IMR-90 (cell line): ENCODE data around the gene PLRG1. TPM values are rescaled to one million over a fixed set of nuclear protein-coding genes. Genes with fewer than 3 reads are reported as not detected.

Experiments used
- ATAC-seq: fragments of 200-7000 bp; cut with Tn5 transposase; 2 replicates; pipeline ENCODE4 v1.9.1; 2020; ENCODE audit warnings: low read depth, mild to moderate bottlenecking, moderate library complexity
- BruUV-seq: library from RNA; stranded (reverse); fragments of 400-500 nt; replicated peaks from 2 replicates; lab custom pipeline; 2021; lab: Mats Ljungman, UMichigan
- CTCF ChIA-PET: fragments of 300-600 bp; formaldehyde crosslinking; extraction: SDS; loops from one replicate; lab custom pipeline; 2021; ENCODE audit warnings: antibody characterized with exemption; lab: Yijun Ruan, JAX
- POLR2A ChIA-PET: fragments of 300-600 bp; sonication (Branson Sonifier 250); formaldehyde crosslinking; loops from one replicate; lab custom pipeline; 2022; ENCODE audit warnings: antibody characterized with exemption; ENCODE audit not compliant: unreplicated experiment; lab: Charles Lee
- DNase-seq: peaks from one replicate; pipeline ENCODE4 v3.0.0; 2013
- H2AFZ ChIP-seq: replicated peaks from 2 replicates; pipeline ENCODE3; 2013; ENCODE audit warnings: low read length, mild to moderate bottlenecking; ENCODE audit not compliant: poor library complexity
- H2AK5ac ChIP-seq: 2 replicates; pipeline ENCODE4 v1.6.1; 2013; ENCODE audit warnings: low read depth, low read length, inconsistent platforms
- H2AK9ac ChIP-seq: replicated peaks from 2 replicates; pipeline ENCODE3; 2013; ENCODE audit warnings: mild to moderate bottlenecking, low read depth, low read length, moderate library complexity; ENCODE audit not compliant: poor library complexity
- H2BK120ac ChIP-seq: 2 replicates; pipeline ENCODE4 v1.6.1; 2013; ENCODE audit warnings: low read depth, low read length, inconsistent platforms
- H2BK15ac ChIP-seq: 3 replicates; pipeline ENCODE4 v1.6.1; 2013; ENCODE audit warnings: low read depth, low read length, inconsistent platforms
- H2BK20ac ChIP-seq: 2 replicates; pipeline ENCODE4 v1.6.1; 2013; ENCODE audit warnings: low read depth, mild to moderate bottlenecking, inconsistent platforms, low read length, moderate library complexity
- H2BK5ac ChIP-seq: 2 replicates; pipeline ENCODE4 v1.6.1; 2013; ENCODE audit warnings: mild to moderate bottlenecking, low read depth, low read length, inconsistent platforms; ENCODE audit not compliant: poor library complexity, severe bottlenecking
- H3K14ac ChIP-seq: replicated peaks from 2 replicates; pipeline ENCODE4 v1.6.1; 2013; ENCODE audit warnings: low read depth, low read length, inconsistent platforms
- H3K18ac ChIP-seq: 2 replicates; pipeline ENCODE4 v1.6.1; 2013; ENCODE audit warnings: low read depth, low read length, control low read depth
- H3K23ac ChIP-seq: 2 replicates; pipeline ENCODE4 v1.6.1; 2013; ENCODE audit warnings: low read depth, low read length, inconsistent platforms
- H3K27ac ChIP-seq: 2 replicates; pipeline ENCODE4 v1.5.1; 2013; ENCODE audit warnings: mild to moderate bottlenecking, control low read depth, low read length; ENCODE audit not compliant: insufficient read depth
- H3K27me3 ChIP-seq: 2 replicates; pipeline ENCODE4 v1.6.1; 2013; ENCODE audit warnings: low read length; ENCODE audit not compliant: control insufficient read depth, insufficient read depth
- H3K36me3 ChIP-seq: 2 replicates; pipeline ENCODE4 v1.6.1; 2013; ENCODE audit warnings: low read length, mixed read lengths; ENCODE audit not compliant: control insufficient read depth, insufficient read depth
- H3K4ac ChIP-seq: 2 replicates; pipeline ENCODE4 v1.6.1; 2013; ENCODE audit warnings: low read depth, low read length, inconsistent platforms
- H3K4me1 ChIP-seq: 2 replicates; pipeline ENCODE4 v1.6.1; 2013; ENCODE audit warnings: low read length, mixed read lengths; ENCODE audit not compliant: control insufficient read depth, insufficient read depth
- H3K4me2 ChIP-seq: 2 replicates; pipeline ENCODE4 v1.6.1; 2013; ENCODE audit warnings: low read depth, mild to moderate bottlenecking, control low read depth, low read length, moderate library complexity
- H3K4me3 ChIP-seq: 2 replicates; pipeline ENCODE4 v1.5.1; 2013; ENCODE audit warnings: low read depth, mild to moderate bottlenecking, control low read depth, low read length, moderate library complexity; ENCODE audit not compliant: insufficient read depth
- H3K56ac ChIP-seq: 2 replicates; pipeline ENCODE4 v1.6.1; 2013; ENCODE audit warnings: low read length, inconsistent platforms; ENCODE audit not compliant: insufficient read depth; ENCODE audit errors: extremely low read depth
- H3K79me1 ChIP-seq, 2 experiments: 2 replicates each; pipeline ENCODE4 v1.6.1; 2013; ENCODE audit warnings: low read length in 2 of 2, inconsistent platforms in 1 of 2, low read depth in 1 of 2
- H3K9ac ChIP-seq: 2 replicates; pipeline ENCODE4 v1.6.1; 2013; ENCODE audit warnings: low read depth, low read length, control low read depth
- H3K9me1 ChIP-seq: 2 replicates; pipeline ENCODE4 v1.6.1; 2013; ENCODE audit warnings: low read length, inconsistent platforms; ENCODE audit not compliant: insufficient read depth
- H3K9me3 ChIP-seq: 2 replicates; pipeline ENCODE4 v1.6.1; 2013; ENCODE audit warnings: low read length; ENCODE audit not compliant: control insufficient read depth, insufficient read depth
- H4K20me1 ChIP-seq: 2 replicates; pipeline ENCODE4 v1.6.1; 2013; ENCODE audit warnings: low read length, inconsistent platforms; ENCODE audit not compliant: insufficient read depth
- H4K5ac ChIP-seq: 2 replicates; pipeline ENCODE4 v1.6.1; 2013; ENCODE audit warnings: mild to moderate bottlenecking, low read depth, low read length, control low read depth
- H4K8ac ChIP-seq, 2 experiments: 2 replicates each; pipeline ENCODE4 v1.6.1; 2013; ENCODE audit warnings: low read depth in 2 of 2, low read length in 2 of 2, control low read depth in 1 of 2, inconsistent platforms in 1 of 2
- H4K91ac ChIP-seq: 2 replicates; pipeline ENCODE4 v1.6.1; 2013; ENCODE audit warnings: low read depth, low read length, inconsistent platforms; ENCODE audit not compliant: insufficient read depth
- BHLHE40 ChIP-seq: fragments of 150-350 bp; IDR thresholded peaks from 2 replicates; pipeline ENCODE4 v1.6.1; 2016; ENCODE audit warnings: mild to moderate bottlenecking, low read depth, low read length
- CEBPB ChIP-seq: IDR thresholded peaks from 2 replicates; pipeline ENCODE4 v1.6.1; 2012; ENCODE audit warnings: low read depth, low read length, improper control_type of control experiment
- CHD1 ChIP-seq: IDR thresholded peaks from 2 replicates; pipeline ENCODE4 v1.6.1; 2012; ENCODE audit warnings: low read depth, low read length, improper control_type of control experiment
- FOS ChIP-seq: fragments of 150-350 bp; IDR thresholded peaks from 2 replicates; pipeline ENCODE4 v1.6.1; 2016; ENCODE audit warnings: low read depth, low read length
- MAFK ChIP-seq: IDR thresholded peaks from 2 replicates; pipeline ENCODE4 v1.6.1; 2012; ENCODE audit warnings: low read depth, low read length, improper control_type of control experiment
- MAZ ChIP-seq: IDR thresholded peaks from 2 replicates; pipeline ENCODE4 v1.6.1; 2012; ENCODE audit warnings: low read depth, mild to moderate bottlenecking, low read length, improper control_type of control experiment, moderate library complexity, borderline replicate concordance
- MXI1 ChIP-seq: IDR thresholded peaks from 2 replicates; pipeline ENCODE4 v1.6.1; 2012; ENCODE audit warnings: low read depth, mild to moderate bottlenecking, low read length, moderate library complexity, borderline replicate concordance
- NFE2L2 ChIP-seq: fragments of 150-350 bp; IDR thresholded peaks from 2 replicates; pipeline ENCODE4 v1.6.1; 2016; ENCODE audit warnings: low read depth, mild to moderate bottlenecking, low read length
- POLR2A ChIP-seq: IDR thresholded peaks from 2 replicates; pipeline ENCODE4 v1.6.1; 2012; ENCODE audit warnings: mild to moderate bottlenecking, low read depth, low read length
- RAD21 ChIP-seq: IDR thresholded peaks from 2 replicates; pipeline ENCODE4 v1.6.1; 2012; ENCODE audit warnings: low read length, improper control_type of control experiment
- RCOR1 ChIP-seq: IDR thresholded peaks from 2 replicates; pipeline ENCODE4 v1.6.1; 2012; ENCODE audit warnings: mild to moderate bottlenecking, low read length, improper control_type of control experiment; ENCODE audit not compliant: insufficient replicate concordance
- RFX5 ChIP-seq: IDR thresholded peaks from 2 replicates; pipeline ENCODE4 v1.8.0; 2012; ENCODE audit warnings: low read depth, mild to moderate bottlenecking, low read length, moderate library complexity
- SMC3 ChIP-seq: fragments of 150-350 bp; IDR thresholded peaks from 2 replicates; pipeline ENCODE4 v1.6.1; 2016; ENCODE audit warnings: low read depth, mild to moderate bottlenecking, antibody characterized with exemption, low read length, moderate library complexity
- WGBS, 2 experiments: methylation state at CpG; one replicate each; pipeline versions ENCODE4 v1.1.5 to v1.1.7; 2013; ENCODE audit warnings: missing lambda C conversion rate in 2 of 2; ENCODE audit not compliant: insufficient read length in 1 of 2; ENCODE audit errors: extremely low coverage in 2 of 2; 5-methylcytosine and 5-hydroxymethylcytosine counted together
- dilution Hi-C: fragments of 300-500 bp; cut with HindIII; formaldehyde crosslinking; loops from one replicate; pipeline ENCODE4 v1.14.3; 2018; ENCODE audit warnings: low sequenced_read_pairs; ENCODE audit not compliant: unreplicated experiment
- in situ Hi-C: fragments of 300-500 bp; cut with MboI; formaldehyde crosslinking; loops from 3 replicates; pipeline ENCODE4 v1.14.3; 2019; ENCODE audit warnings: low sequenced_read_pairs, inconsistent platforms, mixed read lengths
- intact Hi-C: fragments of 100-400 bp; cut with micrococcal nuclease; formaldehyde crosslinking; loops from 2 replicates; pipeline ENCODE4 v1.10.0; 2022
- polyA plus RNA-seq, 3 experiments: library from polyadenylated mRNA; depleted of rRNA; stranded (reverse); fragments of >200 nt; gene quantifications; 2 replicates each; pipeline ENCODE4 v1.2.3, GENCODE V29; 2012; ENCODE audit warnings: low replicate concordance in 1 of 3
- total RNA-seq: library from RNA; depleted of rRNA; stranded (reverse); fragments of >200 nt; gene quantifications from 2 replicates; pipeline ENCODE4 v1.2.3, GENCODE V29; 2012
- TF ChIP-seq, protein P1 (sequence below): conservative IDR thresholded peaks from 2 replicates; pipeline ENCODE4 v1.5.1; 2012; ENCODE audit warnings: mild to moderate bottlenecking, low read depth, low read length, improper control_type of control experiment
- TF ChIP-seq, protein P2 (sequence below): fragments of 150-350 bp; IDR thresholded peaks from 2 replicates; pipeline ENCODE4 v1.6.1; 2016; ENCODE audit warnings: low read depth, mild to moderate bottlenecking, low read length, moderate library complexity, borderline replicate concordance
- TF ChIP-seq, protein P3 (sequence below): fragments of 150-350 bp; IDR thresholded peaks from 2 replicates; pipeline ENCODE4 v1.6.1; 2017; ENCODE audit warnings: mild to moderate bottlenecking, antibody characterized with exemption, low read length, low read depth

The PLRG1 gene
- total and polyA plus RNA-seq, 2 of the 4 experiments (the other 2 are of a cell fraction), result 76.1 to 200 TPM

DNA sequence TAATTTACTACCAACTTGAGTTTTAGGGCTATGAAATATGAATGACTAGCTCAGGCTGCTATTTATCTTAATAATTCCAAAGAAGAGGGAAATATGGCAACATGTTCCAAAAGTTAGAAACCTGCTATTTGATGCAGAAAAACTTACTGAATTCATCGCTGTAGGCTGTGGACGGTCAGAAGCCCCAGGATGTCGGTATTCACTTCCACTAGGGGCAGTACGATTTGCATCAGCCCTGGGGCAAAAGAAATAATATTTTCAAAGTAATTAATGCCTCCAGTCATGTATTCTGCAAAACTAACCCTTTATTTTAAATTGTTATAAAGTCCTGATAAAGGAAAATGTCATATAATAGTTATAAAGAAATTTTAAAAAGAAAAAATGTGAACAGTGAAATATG is 4.5 kb downstream of the PLRG1 start:
- Histone ChIP-seq H3K4me2 (no peak overlapping the region), H3K9me3 (no peaks in the 10 kb centered on the region), H3K4me1 (no peaks in the 10 kb centered on the region), H2BK15ac (no peak overlapping the region), H3K18ac (no peak overlapping the region), H2AFZ (no peak overlapping the region), H2AK5ac (no peak overlapping the region), H3K23ac (no peak overlapping the region), H3K4me3 (no peak overlapping the region), H2AK9ac (no peak overlapping the region), H4K91ac (no peak overlapping the region), H2BK120ac (no peak overlapping the region), H4K8ac (no peak overlapping the region), H4K20me1 (peaks cover 6% of the 10 kb centered on the region; the same call in 1 of the 2 replicates), H3K27ac (no peak overlapping the region), H3K14ac (no peak overlapping the region), H2BK5ac (no peak overlapping the region), H3K79me1 (peaks cover 8 to 14% of the 10 kb centered on the region in 2 experiments; a peak in 3 of 4 replicates), H3K56ac (no peak overlapping the region), H3K9ac (no peak overlapping the region), H3K4ac (no peak overlapping the region), H3K9me1 (no peaks in the 10 kb centered on the region; the same call in 1 of the 2 replicates), H2BK20ac (no peak overlapping the region), H3K27me3 (no peaks in the 10 kb centered on the region), H4K5ac (no peak overlapping the region), H3K36me3 (peaks cover 17% of the 10 kb centered on the region)
- no TSS peak for BruUV-seq
- intact Hi-C loops (no loop called here), in situ Hi-C loops (no loop called here), dilution Hi-C loops (no loop called here)
- no peak for ATAC-seq
- no peak for TF ChIP-seq MAFK
- TF ChIP-seq NFE2L2, result no peak
- TF ChIP-seq, protein P1, sequence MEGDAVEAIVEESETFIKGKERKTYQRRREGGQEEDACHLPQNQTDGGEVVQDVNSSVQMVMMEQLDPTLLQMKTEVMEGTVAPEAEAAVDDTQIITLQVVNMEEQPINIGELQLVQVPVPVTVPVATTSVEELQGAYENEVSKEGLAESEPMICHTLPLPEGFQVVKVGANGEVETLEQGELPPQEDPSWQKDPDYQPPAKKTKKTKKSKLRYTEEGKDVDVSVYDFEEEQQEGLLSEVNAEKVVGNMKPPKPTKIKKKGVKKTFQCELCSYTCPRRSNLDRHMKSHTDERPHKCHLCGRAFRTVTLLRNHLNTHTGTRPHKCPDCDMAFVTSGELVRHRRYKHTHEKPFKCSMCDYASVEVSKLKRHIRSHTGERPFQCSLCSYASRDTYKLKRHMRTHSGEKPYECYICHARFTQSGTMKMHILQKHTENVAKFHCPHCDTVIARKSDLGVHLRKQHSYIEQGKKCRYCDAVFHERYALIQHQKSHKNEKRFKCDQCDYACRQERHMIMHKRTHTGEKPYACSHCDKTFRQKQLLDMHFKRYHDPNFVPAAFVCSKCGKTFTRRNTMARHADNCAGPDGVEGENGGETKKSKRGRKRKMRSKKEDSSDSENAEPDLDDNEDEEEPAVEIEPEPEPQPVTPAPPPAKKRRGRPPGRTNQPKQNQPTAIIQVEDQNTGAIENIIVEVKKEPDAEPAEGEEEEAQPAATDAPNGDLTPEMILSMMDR, result no peak
- no peak for TF ChIP-seq SMC3
- TF ChIP-seq BHLHE40, result no peak
- TF ChIP-seq RFX5, result no peak
- no peak for TF ChIP-seq CEBPB
- TF ChIP-seq MXI1, result no peak
- TF ChIP-seq, protein P2, sequence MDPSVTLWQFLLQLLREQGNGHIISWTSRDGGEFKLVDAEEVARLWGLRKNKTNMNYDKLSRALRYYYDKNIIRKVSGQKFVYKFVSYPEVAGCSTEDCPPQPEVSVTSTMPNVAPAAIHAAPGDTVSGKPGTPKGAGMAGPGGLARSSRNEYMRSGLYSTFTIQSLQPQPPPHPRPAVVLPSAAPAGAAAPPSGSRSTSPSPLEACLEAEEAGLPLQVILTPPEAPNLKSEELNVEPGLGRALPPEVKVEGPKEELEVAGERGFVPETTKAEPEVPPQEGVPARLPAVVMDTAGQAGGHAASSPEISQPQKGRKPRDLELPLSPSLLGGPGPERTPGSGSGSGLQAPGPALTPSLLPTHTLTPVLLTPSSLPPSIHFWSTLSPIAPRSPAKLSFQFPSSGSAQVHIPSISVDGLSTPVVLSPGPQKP, result no peak
- no peak for TF ChIP-seq RAD21
- no peak for TF ChIP-seq CHD1
- TF ChIP-seq, protein P3, sequence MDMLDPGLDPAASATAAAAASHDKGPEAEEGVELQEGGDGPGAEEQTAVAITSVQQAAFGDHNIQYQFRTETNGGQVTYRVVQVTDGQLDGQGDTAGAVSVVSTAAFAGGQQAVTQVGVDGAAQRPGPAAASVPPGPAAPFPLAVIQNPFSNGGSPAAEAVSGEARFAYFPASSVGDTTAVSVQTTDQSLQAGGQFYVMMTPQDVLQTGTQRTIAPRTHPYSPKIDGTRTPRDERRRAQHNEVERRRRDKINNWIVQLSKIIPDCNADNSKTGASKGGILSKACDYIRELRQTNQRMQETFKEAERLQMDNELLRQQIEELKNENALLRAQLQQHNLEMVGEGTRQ, result no peak
- TF ChIP-seq RCOR1, result no peak
- no peak for TF ChIP-seq FOS
- TF ChIP-seq POLR2A, result no peak
- TF ChIP-seq MAZ, result no peak
- ChIA-PET CTCF (interaction anchor here (0.6 kb wide), 1 partner anchor 28 kb away, joined by 3 read pairs; no protein-coding TSS in a partner anchor), POLR2A (no interaction called here)
- DNase-seq, result no peak
- WGBS, 2 experiments, result 90% methylated on average over 2 of the region's 4 CpGs; no CpG with 5 or more reads in 1 of the 2 experiments
